Choroid plexus epithelial cell (primary cell): ENCODE measurements around the gene ADCY3.

ENCODE experiments used
- DNase-seq: peaks from one replicate; pipeline ENCODE4 v3.0.0-alpha.2; 2010; ENCODE audit warnings: low read depth
- H3K4me3 ChIP-seq: 2 replicates; pipeline ENCODE4 v1.5.1; 2011; ENCODE audit warnings: low read depth, mild to moderate bottlenecking, control low read depth, low read length, moderate library complexity
- CTCF ChIP-seq: conservative IDR thresholded peaks from 2 replicates; pipeline ENCODE4 v1.5.1; 2011; ENCODE audit warnings: low read depth, mild to moderate bottlenecking, control low read depth, inconsistent platforms, low read length, moderate library complexity

Gene ADCY3

GRCh38 chr2:24845691-24846090, 74.3 kb downstream of the ADCY3 start:
- TF ChIP-seq CTCF, result no peak
- H3K4me3 ChIP-seq, result no peak overlapping the region
- no peak for DNase-seq

GRCh38 chr2:24844023-24844685, 75.9 kb downstream of the ADCY3 start:
- DNase-seq, result no peak
- TF ChIP-seq CTCF, result no peak
- H3K4me3 ChIP-seq, result no peak overlapping the region

GRCh38 chr2:24843330-24843860, 76.6 kb downstream of the ADCY3 start:
- no peak for DNase-seq
- no peak overlapping the region for H3K4me3 ChIP-seq
- TF ChIP-seq CTCF, result no peak

GRCh38 chr2:24842081-24843050, 77.7 kb downstream of the ADCY3 start:
- no peak overlapping the region for H3K4me3 ChIP-seq
- TF ChIP-seq CTCF, result no peak
- DNase-seq, result no peak

GRCh38 chr2:24840962-24841945, 78.8 kb downstream of the ADCY3 start:
- no peak overlapping the region for H3K4me3 ChIP-seq
- DNase-seq, result no peak
- no peak for TF ChIP-seq CTCF

- no peak for TF ChIP-seq CTCF
- no peak overlapping the region for H3K4me3 ChIP-seq
- no peak for DNase-seq
These were observed 79.7 kb downstream of the ADCY3 start for GRCh38 chr2:24840164-24840869.
